Esophagus muscularis mucosa (tissue), 4 donors: ENCODE data around the gene SDCBP2. TPM values are rescaled to one million over a fixed set of nuclear protein-coding genes. Genes with fewer than 3 reads are reported as not detected.

ENCODE experiments used
- DNase-seq: peaks from one replicate; pipeline ENCODE4 v3.0.0-alpha.2; 2017; ENCODE audit errors: extremely low spot score
- H3K27ac ChIP-seq, 4 donors: fragments of 200-600 bp; sonication (generic); replicated peaks in 1 of 4; 1 replicate in 3 of 4; 2 replicates in 1 of 4; pipeline ENCODE4 v1.5.1; 2016 to 2019; ENCODE audit warnings: mild to moderate bottlenecking in 1 of 4
- H3K27me3 ChIP-seq, 4 donors: fragments of 200-600 bp; sonication (generic); one replicate each; pipeline versions ENCODE4 v1.5.1 to v1.6.0; 2016 to 2019
- H3K36me3 ChIP-seq, 4 donors: fragments of 200-600 bp; sonication (generic); one replicate each; pipeline ENCODE4 v1.5.1; 2016 to 2019
- H3K4me1 ChIP-seq, 4 donors: fragments of 200-600 bp; sonication (generic); one replicate each; pipeline ENCODE4 v1.5.1; 2016 to 2019
- H3K4me3 ChIP-seq, 4 donors: fragments of 200-600 bp; sonication (generic); 1 replicate in 2 of 4; 2 replicates in 2 of 4; pipeline ENCODE4 v1.5.1; 2016 to 2019; ENCODE audit warnings: mild to moderate bottlenecking in 4 of 4, moderate library complexity in 1 of 4
- H3K9me3 ChIP-seq, 4 donors: fragments of 200-600 bp; sonication (generic); 1 replicate in 3 of 4; 2 replicates in 1 of 4; pipeline ENCODE4 v1.5.1; 2016 to 2019
- CTCF ChIP-seq, 3 experiments: fragments of 200-600 bp in 2 of 3; fragments of 450-650 bp in 1 of 3; sonication (generic) in 2 of 3; IDR thresholded peaks; one replicate each; pipeline ENCODE4 v1.5.1; 2017 to 2019; ENCODE audit warnings: antibody characterized with exemption in 3 of 3, mild to moderate bottlenecking in 2 of 3, moderate library complexity in 1 of 3
- EP300 ChIP-seq: sonication (generic); formaldehyde crosslinking; IDR thresholded peaks from one replicate; pipeline ENCODE4 v1.6.1; 2017; ENCODE audit warnings: antibody characterized with exemption
- POLR2A ChIP-seq: fragments of 450-650 bp; IDR thresholded peaks from one replicate; pipeline ENCODE4 v1.6.1; 2017; ENCODE audit warnings: antibody characterized with exemption, moderate library complexity, mild to moderate bottlenecking, low read depth
- POLR2AphosphoS5 ChIP-seq, 2 donors: sonication (generic); formaldehyde crosslinking; IDR thresholded peaks; one replicate each; pipeline ENCODE4 v1.6.1; 2017; ENCODE audit warnings: antibody characterized with exemption in 2 of 2
- WGBS: methylation state at CpG from one replicate; pipeline ENCODE4 v1.1.5; 2018; 5-methylcytosine and 5-hydroxymethylcytosine counted together
- intact Hi-C: fragments of 100-400 bp; cut with DNase I; formaldehyde crosslinking; loops from one replicate; pipeline ENCODE4 v1.15.1; 2023
- total RNA-seq, 4 donors: library from RNA; depleted of rRNA; stranded (reverse); fragments of >200 nt; gene quantifications; one replicate each; pipeline versions ENCODE4 v1.1.0 to v1.2.1, GENCODE V29; 2016

SDCBP2 gene
- total RNA-seq, 4 donors from 2014 or later = 2.1 to 6.2 (median 4.1) TPM

DNA sequence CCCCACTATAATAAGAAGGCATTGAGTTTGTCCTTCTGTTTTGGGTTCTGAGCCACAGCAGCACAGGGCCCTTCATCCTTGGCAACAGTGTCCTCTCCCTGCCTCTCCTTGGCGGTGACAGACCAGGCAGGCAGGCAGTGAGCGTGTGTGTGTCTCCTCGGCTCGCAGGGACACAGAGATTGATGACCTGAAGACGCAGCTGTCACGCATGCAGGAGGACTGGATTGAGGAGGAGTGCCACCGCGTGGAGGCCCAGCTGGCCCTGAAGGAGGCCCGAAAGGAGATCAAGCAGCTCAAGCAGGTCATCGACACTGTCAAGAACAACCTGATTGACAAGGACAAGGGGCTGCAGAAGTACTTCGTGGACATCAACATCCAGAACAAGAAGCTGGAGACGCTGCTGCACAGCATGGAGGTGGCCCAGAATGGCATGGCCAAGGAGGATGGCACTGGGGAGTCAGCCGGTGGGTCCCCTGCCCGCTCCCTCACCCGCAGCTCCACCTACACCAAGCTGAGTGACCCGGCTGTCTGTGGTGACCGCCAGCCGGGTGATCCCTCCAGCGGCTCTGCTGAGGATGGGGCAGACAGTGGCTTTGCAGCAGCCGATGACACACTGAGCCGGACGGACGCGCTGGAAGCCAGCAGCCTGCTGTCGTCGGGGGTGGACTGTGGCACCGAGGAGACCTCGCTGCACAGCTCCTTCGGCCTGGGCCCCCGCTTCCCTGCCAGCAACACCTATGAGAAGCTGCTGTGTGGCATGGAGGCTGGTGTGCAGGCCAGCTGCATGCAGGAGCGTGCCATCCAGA is 24.0 kb downstream of the SDCBP2 start:
- H3K27me3 ChIP-seq = no peaks in the 10 kb centered on the region
- intact Hi-C loops = no loop called here
- H3K4me1 ChIP-seq = peaks cover 0 to 7% (median 0%) of the 10 kb centered on the region in 4 donors
- H3K9me3 ChIP-seq = no peaks in the 10 kb centered on the region
- peaks cover 0 to 67% (median 34%) of the 10 kb centered on the region in 4 donors for H3K36me3 ChIP-seq
- no peak overlapping the region for H3K4me3 ChIP-seq
- WGBS = 72% methylated on average over 7 of the region's 31 CpGs
- DNase-seq = no peak
- TF ChIP-seq POLR2A = no peak
- H3K27ac ChIP-seq = no peak overlapping the region

GRCh38 chr20:1302685-1303541 is 26.0 kb downstream of the SDCBP2 start:
- Histone ChIP-seq H3K27me3 (no peaks in the 10 kb centered on the region), H3K4me1 (peaks cover 0 to 7% (median 0%) of the 10 kb centered on the region in 4 donors), H3K9me3 (no peaks in the 10 kb centered on the region), H3K4me3 (no peak overlapping the region), H3K27ac (no peak overlapping the region), H3K36me3 (peaks cover 0 to 85% (median 40%) of the 10 kb centered on the region in 4 donors)
- no peak for TF ChIP-seq POLR2A
- no peak for TF ChIP-seq EP300
- TF ChIP-seq CTCF (IDR thresholded peaks at IDR 0.05) = no peak
- no peak for TF ChIP-seq POLR2AphosphoS5 (IDR thresholded peaks at IDR 0.05)
- intact Hi-C loops = no loop called here
- WGBS = 85% methylated on average over 11 of the region's 12 CpGs
- no peak for DNase-seq

GRCh38 chr20:1301031-1301529 is 27.9 kb downstream of the SDCBP2 start:
- no peak for TF ChIP-seq EP300
- no peak for TF ChIP-seq POLR2A
- no peak for TF ChIP-seq POLR2AphosphoS5 (IDR thresholded peaks at IDR 0.05)
- no peak for TF ChIP-seq CTCF (IDR thresholded peaks at IDR 0.05)
- peaks cover 0 to 7% (median 0%) of the 10 kb centered on the region in 4 donors for H3K4me1 ChIP-seq
- no peaks in the 10 kb centered on the region for H3K27me3 ChIP-seq
- peaks cover 0 to 85% (median 42%) of the 10 kb centered on the region in 4 donors for H3K36me3 ChIP-seq
- 64% methylated on average over 9 of the region's 9 CpGs for WGBS
- no peaks in the 10 kb centered on the region for H3K9me3 ChIP-seq
- intact Hi-C loops = no loop called here
- no peak for DNase-seq
- H3K4me3 ChIP-seq = no peak overlapping the region
- H3K27ac ChIP-seq = no peak overlapping the region

DNA sequence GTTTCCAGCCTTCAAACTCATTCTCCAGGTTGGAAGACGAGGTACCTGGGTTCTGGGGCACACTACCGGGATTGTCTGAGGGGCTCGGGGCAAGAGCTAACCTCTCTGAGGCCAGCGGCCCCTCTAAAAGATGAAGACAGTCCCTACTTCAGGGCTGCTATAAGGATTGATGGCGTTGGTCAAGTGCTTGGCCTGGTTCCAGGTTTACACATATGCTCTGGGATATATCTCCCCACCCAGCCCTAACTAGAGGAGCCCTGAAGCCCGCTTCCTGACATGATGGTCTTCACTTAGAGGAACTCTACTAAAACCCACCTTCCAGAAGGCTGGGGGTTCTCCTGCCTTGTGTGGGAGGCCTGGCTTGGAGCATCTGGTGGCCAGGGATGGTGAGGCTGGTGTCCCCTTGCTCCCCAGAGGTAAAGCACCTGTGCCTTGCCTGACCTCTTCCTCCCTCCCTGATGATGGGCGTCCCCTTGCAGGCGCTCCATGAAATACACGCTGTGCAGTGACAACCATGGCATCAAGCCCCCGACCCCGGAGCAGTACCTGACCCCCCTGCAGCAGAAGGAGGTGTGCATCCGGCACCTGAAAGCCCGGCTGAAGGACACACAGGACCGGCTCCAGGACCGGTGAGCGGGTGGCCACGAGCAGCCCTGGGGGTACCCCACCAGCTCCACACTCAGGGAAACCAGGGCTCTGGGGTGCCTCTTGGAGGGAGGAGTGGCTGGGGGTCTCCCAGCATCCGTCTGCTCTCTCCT is 28.7 kb downstream of the SDCBP2 start:
- intact Hi-C loops = no loop called here
- no peak overlapping the region for H3K27ac ChIP-seq
- 77% methylated on average over 6 of the region's 18 CpGs for WGBS
- no peak overlapping the region for H3K4me3 ChIP-seq
- no peak for DNase-seq
- no peaks in the 10 kb centered on the region for H3K9me3 ChIP-seq
- peaks cover 0 to 7% (median 0%) of the 10 kb centered on the region in 4 donors for H3K4me1 ChIP-seq
- H3K36me3 ChIP-seq = peaks cover 0 to 81% (median 39%) of the 10 kb centered on the region in 4 donors
- H3K27me3 ChIP-seq = no peaks in the 10 kb centered on the region
- no peak for TF ChIP-seq EP300
- no peak for TF ChIP-seq CTCF (IDR thresholded peaks at IDR 0.05)
- no peak for TF ChIP-seq POLR2A
- TF ChIP-seq POLR2AphosphoS5 (IDR thresholded peaks at IDR 0.05) = no peak
